GM12875 (cell line): ENCODE results near the gene CAB39L.

Experiments used
- H3K4me3 ChIP-seq: one replicate; pipeline ENCODE4 v1.5.1; 2011; ENCODE audit warnings: low read depth, low read length, control low read depth
- TF ChIP-seq, protein P1 (sequence below): IDR thresholded peaks from 2 replicates; pipeline ENCODE4 v1.5.1; 2011; ENCODE audit warnings: low read depth, mild to moderate bottlenecking, control low read depth, inconsistent platforms, low read length, moderate library complexity, borderline replicate concordance; ENCODE audit not compliant: insufficient read depth

The CAB39L gene

DNA sequence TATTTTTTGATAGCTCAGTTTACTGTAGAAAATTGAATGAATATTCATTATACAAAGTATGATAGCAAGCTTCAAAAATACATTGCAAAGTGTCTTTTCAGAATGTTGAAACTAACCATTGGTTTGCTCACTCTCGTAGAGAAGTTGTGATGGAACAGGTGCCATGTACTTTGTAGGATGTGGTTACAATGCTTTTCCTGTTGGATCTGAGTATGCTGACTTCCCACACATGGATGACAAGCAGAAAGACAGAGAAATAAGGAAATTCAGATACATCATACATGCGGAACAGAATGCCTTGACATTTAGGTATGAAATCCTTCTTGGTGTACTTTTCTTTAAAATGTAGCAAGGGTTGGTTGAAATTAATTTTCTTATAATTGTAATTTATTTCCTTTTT, 165.7 kb downstream of the CAB39L start:
- TF ChIP-seq, protein P1, sequence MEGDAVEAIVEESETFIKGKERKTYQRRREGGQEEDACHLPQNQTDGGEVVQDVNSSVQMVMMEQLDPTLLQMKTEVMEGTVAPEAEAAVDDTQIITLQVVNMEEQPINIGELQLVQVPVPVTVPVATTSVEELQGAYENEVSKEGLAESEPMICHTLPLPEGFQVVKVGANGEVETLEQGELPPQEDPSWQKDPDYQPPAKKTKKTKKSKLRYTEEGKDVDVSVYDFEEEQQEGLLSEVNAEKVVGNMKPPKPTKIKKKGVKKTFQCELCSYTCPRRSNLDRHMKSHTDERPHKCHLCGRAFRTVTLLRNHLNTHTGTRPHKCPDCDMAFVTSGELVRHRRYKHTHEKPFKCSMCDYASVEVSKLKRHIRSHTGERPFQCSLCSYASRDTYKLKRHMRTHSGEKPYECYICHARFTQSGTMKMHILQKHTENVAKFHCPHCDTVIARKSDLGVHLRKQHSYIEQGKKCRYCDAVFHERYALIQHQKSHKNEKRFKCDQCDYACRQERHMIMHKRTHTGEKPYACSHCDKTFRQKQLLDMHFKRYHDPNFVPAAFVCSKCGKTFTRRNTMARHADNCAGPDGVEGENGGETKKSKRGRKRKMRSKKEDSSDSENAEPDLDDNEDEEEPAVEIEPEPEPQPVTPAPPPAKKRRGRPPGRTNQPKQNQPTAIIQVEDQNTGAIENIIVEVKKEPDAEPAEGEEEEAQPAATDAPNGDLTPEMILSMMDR: no peak

DNA sequence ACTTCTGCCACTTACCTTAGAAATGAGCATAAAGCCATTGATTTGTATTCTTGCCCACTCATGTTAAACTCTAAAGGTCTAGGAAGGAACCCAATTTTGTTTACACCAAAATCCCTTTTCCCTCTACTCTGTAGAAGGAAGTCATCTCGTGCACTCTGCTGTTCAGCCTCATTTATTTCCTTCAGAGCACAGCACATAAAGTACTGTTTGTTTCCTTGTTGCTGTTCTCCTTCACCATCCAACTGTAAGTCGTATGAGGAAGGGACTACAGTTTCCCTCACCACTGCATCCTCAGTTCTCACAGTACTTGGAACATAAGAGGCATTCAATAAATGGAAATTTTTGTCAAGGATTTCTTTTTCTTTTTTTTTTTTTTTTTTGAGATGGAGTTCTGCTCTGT, 171.6 kb downstream of the CAB39L start:
- no peak overlapping the region for H3K4me3 ChIP-seq
- TF ChIP-seq, protein P1: no peak

More for the DNA sequence above, 165.7 kb downstream of the CAB39L start:
- H3K4me3 ChIP-seq: no peak overlapping the region

DNA sequence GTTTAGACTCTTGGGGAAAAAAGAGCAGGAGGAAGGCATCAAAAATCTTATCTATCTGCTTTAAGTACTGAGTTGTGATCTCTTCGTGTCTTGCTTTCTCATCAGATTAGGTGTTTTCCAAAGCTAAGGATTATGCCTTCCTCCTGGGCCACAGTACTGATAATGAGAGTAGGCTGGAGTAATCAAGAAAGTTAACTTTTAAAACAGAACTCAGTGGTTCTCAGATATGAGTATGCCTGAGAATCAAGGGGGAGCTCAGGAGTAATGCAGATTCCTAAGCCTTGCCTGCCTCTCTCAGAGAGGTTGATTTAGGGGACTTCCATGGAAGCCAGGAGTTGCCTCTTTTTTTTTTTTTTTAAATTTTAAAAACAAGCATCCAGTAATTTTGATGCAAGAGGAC, 172.6 kb downstream of the CAB39L start:
- H3K4me3 ChIP-seq: no peak overlapping the region
- TF ChIP-seq, protein P1: no peak

DNA sequence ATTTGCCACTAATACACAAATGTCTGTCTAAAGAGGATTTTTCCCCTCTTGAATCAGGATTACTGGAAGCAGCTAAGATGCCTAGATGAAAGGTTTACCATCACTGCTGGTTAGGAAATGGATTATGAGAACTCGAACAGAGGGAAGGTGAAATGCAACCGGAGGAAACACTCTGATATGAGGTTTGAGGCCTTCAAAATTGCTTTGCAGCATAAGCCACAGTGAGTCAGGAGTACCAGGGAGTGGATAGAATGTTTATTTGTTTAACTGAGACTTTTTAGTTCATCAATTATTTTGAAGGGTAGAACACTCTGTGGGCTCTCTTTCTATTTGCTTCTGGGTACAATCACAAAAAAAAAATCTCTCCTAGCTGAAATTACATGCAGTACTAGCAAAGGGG, 178.0 kb downstream of the CAB39L start:
- H3K4me3 ChIP-seq: no peak overlapping the region
- TF ChIP-seq, protein P1: no peak

DNA sequence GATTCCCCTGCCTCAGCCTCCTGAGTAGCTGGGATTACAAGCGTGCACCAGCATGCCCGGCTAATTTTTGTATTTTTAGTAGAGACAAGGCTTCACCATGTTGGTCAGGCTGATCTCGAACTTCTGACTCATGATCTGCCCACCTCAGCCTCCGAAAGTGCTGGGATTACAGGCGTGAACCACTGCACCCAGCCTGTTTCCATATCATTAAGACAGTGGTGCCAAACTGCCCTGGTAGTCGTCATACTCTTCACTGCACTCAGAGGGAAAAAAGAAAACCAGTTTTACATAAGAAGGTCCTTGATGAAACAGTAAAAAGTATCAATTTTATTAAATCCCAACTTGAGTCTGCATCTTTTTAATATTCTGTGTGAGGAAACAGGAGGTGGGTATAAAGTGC, 181.2 kb downstream of the CAB39L start:
- no peak overlapping the region for H3K4me3 ChIP-seq
- TF ChIP-seq, protein P1: no peak

DNA sequence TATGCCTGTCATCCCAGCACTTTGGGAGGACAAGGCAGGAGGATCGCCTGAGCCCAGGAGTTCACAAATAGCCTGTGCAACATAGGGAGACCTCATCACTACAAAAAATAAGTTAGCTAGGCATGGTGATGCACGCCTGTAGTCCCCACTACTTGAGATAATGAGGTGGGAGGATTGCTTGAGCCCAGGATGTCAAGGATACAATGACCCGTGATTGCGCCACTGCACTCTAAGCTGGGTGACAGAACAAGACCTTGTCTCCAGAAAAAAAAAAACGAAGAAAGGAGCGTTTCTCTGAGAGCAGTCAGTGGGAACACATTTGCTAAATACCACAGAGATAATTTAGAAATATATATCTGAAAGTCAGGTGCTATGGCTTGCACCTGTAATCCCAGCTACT, 184.3 kb downstream of the CAB39L start:
- no peak overlapping the region for H3K4me3 ChIP-seq
- TF ChIP-seq, protein P1: no peak
